ENCODE measurements around the gene RHBDD2.
"Not testable (repeated sequence)": the region's sequence is repeated elsewhere in the genome, so short reads cannot be mapped to it uniquely, and the experiment has no call there.

Gene RHBDD2

GRCh38 chr7:75889223-75889825, 10.5 kb downstream of the RHBDD2 start:
- no peak for DNase-seq (ENCODE audit: low spot score)

- no peak for DNase-seq (ENCODE audit: low spot score)
Measured at GRCh38 chr7:75889826-75890225, 11.0 kb downstream of the RHBDD2 start.

- not testable (repeated sequence) for DNase-seq (ENCODE audit: low spot score)
Measured at GRCh38 chr7:75891237-75891636, 12.4 kb downstream of the RHBDD2 start.

GRCh38 chr7:75891815-75892411, 13.1 kb downstream of the RHBDD2 start:
- no peak for DNase-seq (ENCODE audit: low spot score)

GRCh38 chr7:75892634-75893272, 13.9 kb downstream of the RHBDD2 start:
- DNase-seq (ENCODE audit: low spot score), result no peak

- no peak for DNase-seq (ENCODE audit: low spot score)
Measured at GRCh38 chr7:75896803-75897327, 18.0 kb downstream of the RHBDD2 start.

GRCh38 chr7:75900617-75901315, 21.9 kb downstream of the RHBDD2 start:
- DNase-seq (ENCODE audit: low spot score), result no peak

GRCh38 chr7:75905785-75906604, 27.2 kb downstream of the RHBDD2 start:
- DNase-seq (ENCODE audit: low spot score), result peak; percentile 58

GRCh38 chr7:75906991-75907667, 28.3 kb downstream of the RHBDD2 start:
- DNase-seq (ENCODE audit: low spot score), result no peak

GRCh38 chr7:75907668-75908039, 28.8 kb downstream of the RHBDD2 start:
- not testable (repeated sequence) for DNase-seq (ENCODE audit: low spot score)

- DNase-seq (ENCODE audit: low spot score), result no peak
Measured at GRCh38 chr7:75909521-75910132, 30.8 kb downstream of the RHBDD2 start.

- not testable (repeated sequence) for DNase-seq (ENCODE audit: low spot score)
Measured at GRCh38 chr7:75911186-75911585, 32.4 kb downstream of the RHBDD2 start.

GRCh38 chr7:75913437-75913836, 34.6 kb downstream of the RHBDD2 start:
- no peak for DNase-seq (ENCODE audit: low spot score)

- DNase-seq (ENCODE audit: low spot score), result no peak
Measured at GRCh38 chr7:75914169-75914654, 35.4 kb downstream of the RHBDD2 start.

- peak; percentile 89 for DNase-seq (ENCODE audit: low spot score)
Measured at GRCh38 chr7:75914655-75915415, 36.0 kb downstream of the RHBDD2 start, which contains the start of gene POR. POR (plus strand) TSS chr7:75915155; CDS start chr7:75954002, 38,847 bp downstream.

- no peak for DNase-seq (ENCODE audit: low spot score)
Measured at GRCh38 chr7:75915416-75916156, 36.8 kb downstream of the RHBDD2 start.

GRCh38 chr7:75916259-75916658, 37.4 kb downstream of the RHBDD2 start:
- no peak for DNase-seq (ENCODE audit: low spot score)
